SIG-M5 treated with dmso at 0.1 percent for 504 hours (cell line): ENCODE measurements around the gene DNAH17.

Experiments used
- DNase-seq: peaks from one replicate; lab custom pipeline; 2025; ENCODE audit not compliant: unreplicated experiment; lab: John Stamatoyannopoulos, UW

Gene DNAH17

GRCh38 chr17:78458736-78459335, 118.4 kb downstream of the DNAH17 start:
- no peak for DNase-seq

DNA sequence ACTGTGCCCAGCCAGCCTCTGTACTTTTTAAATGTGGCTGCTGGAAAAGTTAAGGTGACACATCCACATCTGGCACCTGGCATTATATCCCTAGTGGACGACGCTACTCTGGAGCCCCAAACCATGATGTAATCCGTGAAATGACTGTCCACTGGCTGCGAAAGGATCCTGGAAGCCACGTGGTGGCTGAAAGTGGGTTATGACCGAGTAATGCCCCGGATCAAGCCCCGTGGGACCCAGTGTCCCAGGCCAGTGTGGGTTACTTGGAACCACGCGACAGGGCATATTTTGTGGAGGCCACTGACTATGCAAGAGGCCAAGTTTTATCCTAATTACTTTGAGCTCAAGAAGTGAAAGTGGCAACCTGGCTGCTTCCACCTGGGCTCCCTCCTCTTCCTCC, 119.1 kb downstream of the DNAH17 start:
- no peak for DNase-seq

DNA sequence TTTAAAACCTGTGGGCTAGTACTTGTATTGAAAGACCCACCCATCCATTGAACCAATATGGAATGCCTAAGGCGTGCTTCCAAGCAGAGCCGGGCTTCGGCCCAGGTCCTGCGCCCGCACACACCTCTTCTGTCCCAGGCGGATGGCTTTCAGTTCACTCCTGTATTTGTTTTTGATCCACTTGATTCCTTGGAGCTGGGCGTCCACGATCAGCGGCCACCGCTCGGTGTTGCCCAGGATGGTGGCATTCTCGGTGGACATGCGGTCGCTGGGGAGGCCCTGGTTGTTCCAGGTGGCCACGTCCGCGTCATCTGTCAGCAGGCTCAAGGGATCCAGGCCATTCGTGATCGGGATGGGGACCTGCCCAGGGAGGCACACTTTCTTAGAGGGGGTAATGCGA, 122.8 kb downstream of the DNAH17 start:
- no peak for DNase-seq

DNA sequence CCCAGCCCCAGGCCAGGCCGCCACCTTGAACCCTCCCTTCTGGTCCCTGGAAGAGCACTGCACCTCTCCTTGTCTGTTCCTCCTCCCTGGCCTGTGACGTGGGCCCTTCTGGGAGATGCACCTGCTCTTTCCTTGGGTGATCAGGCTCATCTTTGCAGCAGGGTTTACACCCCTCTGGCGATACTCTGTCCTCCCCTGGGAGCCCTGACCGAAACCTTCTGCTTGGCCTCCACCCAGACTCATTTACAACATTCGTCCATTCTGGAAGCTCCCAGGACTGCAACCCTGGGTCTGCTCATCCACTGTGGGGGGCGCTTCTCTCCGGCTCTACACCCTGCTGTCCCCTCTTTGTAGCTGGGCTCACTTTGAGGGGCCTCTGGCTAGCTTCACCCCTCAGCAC, 125.4 kb downstream of the DNAH17 start:
- DNase-seq, result no peak

DNA sequence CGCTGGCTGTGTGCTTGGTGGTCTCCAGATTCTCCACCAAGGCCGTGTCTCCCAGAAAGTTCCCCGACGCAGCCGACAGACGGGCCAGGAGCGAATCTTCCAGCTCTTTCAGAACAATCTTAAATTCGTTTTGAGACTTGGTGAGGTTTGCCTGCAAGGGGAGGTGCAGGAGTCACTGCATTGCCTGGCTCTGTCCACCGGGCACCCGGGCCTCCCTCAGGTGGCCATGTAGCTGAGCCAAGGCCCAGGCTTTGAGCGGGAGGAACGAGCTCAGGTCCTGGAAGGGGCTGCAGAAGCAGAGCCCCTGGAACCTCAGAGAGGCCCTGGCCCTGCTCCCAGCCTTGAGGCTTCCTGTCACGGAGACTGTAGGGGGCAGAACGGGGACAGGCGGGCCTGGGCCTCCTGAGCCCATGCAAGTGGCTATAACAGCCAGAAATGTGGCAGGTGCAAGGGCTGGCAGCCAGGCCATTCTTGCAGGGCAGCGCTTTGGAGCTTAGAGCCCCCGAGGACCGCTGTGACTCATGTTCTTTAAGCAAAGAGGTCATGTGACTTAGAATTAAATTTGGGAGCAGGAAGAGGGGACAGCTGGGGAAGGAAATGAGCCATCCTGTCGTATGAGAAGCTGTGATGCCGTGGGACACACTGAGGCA, 126.4 kb downstream of the DNAH17 start:
- DNase-seq, result peak; percentile 47

- no peak for DNase-seq
Measured at GRCh38 chr17:78449983-78450595, 127.1 kb downstream of the DNAH17 start.

GRCh38 chr17:78448356-78448993, 128.7 kb downstream of the DNAH17 start:
- peak; percentile 12 for DNase-seq

GRCh38 chr17:78446833-78447232, 130.4 kb downstream of the DNAH17 start:
- no peak for DNase-seq

GRCh38 chr17:78444392-78444791, 132.8 kb downstream of the DNAH17 start:
- no peak for DNase-seq

GRCh38 chr17:78442648-78443218, 134.5 kb downstream of the DNAH17 start:
- DNase-seq, result peak; percentile 94

DNA sequence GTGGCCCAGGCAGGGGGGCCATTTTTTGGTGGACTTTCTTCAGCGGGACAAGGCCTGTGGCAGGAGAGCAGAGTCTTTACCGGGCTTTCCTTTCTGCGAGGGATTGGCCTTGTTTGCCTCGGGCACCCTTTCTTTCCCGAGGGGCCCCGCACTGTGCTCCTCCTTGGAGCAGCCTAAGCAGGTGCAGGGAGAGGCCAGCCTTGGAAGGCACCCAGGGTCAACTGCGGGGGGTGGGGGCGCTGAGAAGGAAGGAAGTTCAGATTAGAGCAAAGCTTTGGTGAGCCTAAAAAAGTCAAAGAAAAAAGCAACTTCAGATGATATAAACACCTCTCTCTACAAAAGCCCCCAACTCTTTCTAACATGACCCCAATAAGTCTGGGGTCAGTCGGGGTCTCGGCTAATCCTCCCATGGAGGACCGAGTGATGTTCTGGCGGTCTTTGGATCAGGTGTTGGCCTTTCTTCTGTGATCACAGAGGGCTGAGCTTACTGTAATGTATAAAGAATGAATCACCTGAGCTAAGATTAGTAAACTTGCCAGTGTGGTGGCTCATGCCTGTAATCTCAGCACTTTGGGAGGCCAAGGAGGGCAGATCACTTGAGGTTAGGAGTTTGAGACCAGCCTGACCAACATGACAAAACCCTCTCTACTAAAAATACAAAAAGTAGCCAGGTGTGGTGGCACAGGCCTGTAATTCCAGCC, 135.8 kb downstream of the DNAH17 start:
- no peak for DNase-seq

GRCh38 chr17:78438694-78439325, 138.4 kb downstream of the DNAH17 start:
- DNase-seq, result no peak

GRCh38 chr17:78438271-78438691, 138.9 kb downstream of the DNAH17 start:
- DNase-seq, result no peak

- DNase-seq, result no peak
Measured at GRCh38 chr17:78437508-78438169, 139.6 kb downstream of the DNAH17 start.

DNA sequence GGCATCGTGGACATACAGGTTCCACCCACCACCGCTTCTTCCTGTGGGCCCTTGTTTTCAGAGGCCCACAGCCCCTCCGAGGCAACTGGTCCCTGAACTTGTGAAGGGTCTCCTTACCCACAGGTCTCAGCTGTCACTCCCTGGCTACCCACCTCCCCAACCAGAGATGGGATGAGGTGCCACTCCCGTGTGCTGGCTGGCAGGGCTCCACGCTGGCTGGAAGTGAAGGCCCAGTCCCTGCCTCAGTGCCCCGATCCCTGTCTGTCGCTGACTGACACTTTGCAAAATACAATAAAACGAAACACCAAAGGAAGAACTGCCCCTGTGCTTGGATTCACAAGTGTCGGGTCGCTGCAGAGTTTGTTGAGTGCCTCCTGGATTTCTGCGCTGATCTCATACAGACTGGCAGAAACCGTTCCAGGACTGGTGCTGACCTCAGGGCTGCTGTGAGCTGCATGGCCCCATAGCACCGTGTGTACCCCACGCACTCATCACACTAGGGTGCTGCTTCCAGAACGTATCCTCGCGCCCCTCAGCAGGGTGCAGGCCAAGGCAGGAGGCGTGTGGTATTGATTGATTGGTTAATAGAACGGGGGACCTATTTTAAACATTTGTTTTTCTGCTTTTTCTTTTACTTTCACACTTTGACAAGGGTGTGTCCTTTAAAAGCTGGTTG, 141.7 kb downstream of the DNAH17 start:
- no peak for DNase-seq

DNA sequence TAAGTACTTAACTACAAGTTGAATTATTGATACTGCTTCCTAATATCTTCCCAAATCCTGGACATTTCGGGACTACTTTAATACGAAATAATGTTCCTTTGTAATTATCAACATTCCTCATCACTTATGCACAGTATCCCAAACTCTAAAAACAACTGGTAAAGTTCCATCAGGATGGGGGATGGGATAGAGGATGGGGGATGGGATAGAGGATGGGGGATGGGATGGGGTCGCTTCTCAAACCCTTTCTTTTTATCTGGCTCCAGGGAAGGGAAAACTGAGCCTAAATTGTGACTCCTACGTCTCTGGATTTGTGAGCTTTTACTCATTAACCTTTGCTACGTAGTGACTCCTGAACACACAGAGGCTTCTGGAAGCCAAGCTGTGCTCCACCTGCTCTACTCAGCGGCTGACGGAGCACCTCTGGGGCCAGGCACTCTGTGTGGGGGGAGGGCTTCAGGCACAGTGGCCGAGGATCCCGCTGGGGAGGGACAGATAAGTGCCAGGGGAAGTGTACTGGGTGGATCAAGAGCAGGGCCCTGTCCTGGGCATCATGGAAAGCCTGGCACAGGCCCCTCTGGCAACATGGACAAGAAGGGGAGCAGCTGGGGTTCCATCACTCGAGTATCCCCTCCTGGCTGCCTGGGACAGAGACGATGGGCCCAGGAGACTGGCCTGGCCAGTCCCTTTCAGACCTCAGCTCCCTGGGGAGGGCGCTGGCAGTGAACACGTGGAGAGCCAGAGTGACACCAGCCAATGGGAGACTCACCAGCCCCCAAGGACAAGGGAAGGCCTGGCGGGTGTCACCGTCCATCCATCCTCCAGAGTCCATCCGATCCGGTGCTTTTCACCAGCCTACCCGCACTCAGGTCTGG, 142.5 kb downstream of the DNAH17 start:
- no peak for DNase-seq

- DNase-seq, result no peak
Measured at GRCh38 chr17:78433780-78434335, 143.3 kb downstream of the DNAH17 start.

- no peak for DNase-seq
Measured at GRCh38 chr17:78433013-78433727, 144.0 kb downstream of the DNAH17 start.
